WTC11 (cell line): ENCODE measurements around the gene FOCAD. TPM values are rescaled to one million over a fixed set of nuclear protein-coding genes. Genes with fewer than 3 reads are reported as not detected.

Source experiments
- ATAC-seq: fragments of 200-7000 bp; cut with Tn5 transposase; 2 replicates; pipeline ENCODE4 v1.10.0; 2021; ENCODE audit warnings: mild to moderate bottlenecking, moderate library complexity
- CTCF ChIA-PET: fragments of 300-600 bp; sonication (Branson Sonifier 250); formaldehyde crosslinking; loops from one replicate; lab custom pipeline; 2021; ENCODE audit warnings: antibody characterized with exemption; lab: Charles Lee
- POLR2A ChIA-PET: fragments of 350-600 bp; sonication (Branson Sonifier 250); formaldehyde crosslinking; loops from one replicate; lab custom pipeline; 2021; ENCODE audit warnings: antibody characterized with exemption; lab: Charles Lee
- DNase-seq: peaks from one replicate; pipeline ENCODE4 v3.0.0; 2021; ENCODE audit warnings: low spot score
- H3K27ac Mint-ChIP-seq: 2 replicates; pipeline ENCODE4 v1.8.0; 2021; ENCODE audit warnings: mixed read lengths
- H3K27me3 Mint-ChIP-seq: 2 replicates; pipeline ENCODE4 v1.8.0; 2021; ENCODE audit warnings: low read depth, mild to moderate bottlenecking, moderate library complexity, mixed read lengths
- H3K36me3 Mint-ChIP-seq: 2 replicates; pipeline ENCODE4 v1.8.0; 2021; ENCODE audit warnings: mixed read lengths
- H3K4me1 Mint-ChIP-seq: 2 replicates; pipeline ENCODE4 v1.8.0; 2022; ENCODE audit warnings: mixed read lengths
- H3K4me3 Mint-ChIP-seq: 2 replicates; pipeline ENCODE4 v1.8.0; 2021; ENCODE audit warnings: mild to moderate bottlenecking, moderate library complexity, mixed read lengths
- H3K9me3 Mint-ChIP-seq: 2 replicates; pipeline ENCODE4 v1.8.0; 2021; ENCODE audit warnings: mixed read lengths
- ESRRA ChIP-seq: sonication (generic); formaldehyde crosslinking; IDR thresholded peaks from 2 replicates; pipeline ENCODE4 v1.8.1; 2022; ENCODE audit warnings: mild to moderate bottlenecking, missing genetic modification reagents, borderline replicate concordance
- GRHL2 ChIP-seq: fragments of 250-450 bp; sonication (Bioruptor Pico); IDR thresholded peaks from 2 replicates; pipeline ENCODE4 v1.8.0; 2022; ENCODE audit warnings: mild to moderate bottlenecking, moderate library complexity; ENCODE audit not compliant: insufficient replicate concordance, severe bottlenecking
- GTF2I ChIP-seq: fragments of 250-450 bp; sonication (Bioruptor Pico); conservative IDR thresholded peaks from 2 replicates; pipeline ENCODE4 v1.4.0; 2021; ENCODE audit warnings: mild to moderate bottlenecking
- KAT7 ChIP-seq: sonication (generic); formaldehyde crosslinking; IDR thresholded peaks from 2 replicates; pipeline ENCODE4 v1.8.1; 2023; ENCODE audit warnings: missing genetic modification reagents, mild to moderate bottlenecking, borderline replicate concordance
- MXD4 ChIP-seq: fragments of 250-450 bp; sonication (Bioruptor Pico); IDR thresholded peaks from 2 replicates; pipeline ENCODE4 v1.8.0; 2021; ENCODE audit warnings: mild to moderate bottlenecking, moderate library complexity, borderline replicate concordance
- NFATC4 ChIP-seq: fragments of 250-450 bp; sonication (Bioruptor Pico); IDR thresholded peaks from 2 replicates; pipeline ENCODE4 v1.9.0; 2021; ENCODE audit warnings: mild to moderate bottlenecking
- NFYB ChIP-seq: sonication (generic); formaldehyde crosslinking; conservative IDR thresholded peaks from 2 replicates; pipeline ENCODE4 v1.8.0; 2022; ENCODE audit warnings: low read depth, missing genetic modification reagents
- NR2C2 ChIP-seq: sonication (generic); formaldehyde crosslinking; IDR thresholded peaks from 2 replicates; pipeline ENCODE4 v1.8.0; 2022; ENCODE audit warnings: mild to moderate bottlenecking, missing genetic modification reagents
- OVOL2 ChIP-seq: fragments of 250-450 bp; sonication (Bioruptor Pico); IDR thresholded peaks from 2 replicates; pipeline ENCODE4 v1.9.0; 2021; ENCODE audit warnings: mild to moderate bottlenecking, borderline replicate concordance
- TEAD1 ChIP-seq: sonication (generic); formaldehyde crosslinking; IDR thresholded peaks from 2 replicates; pipeline ENCODE4 v1.8.0; 2022; ENCODE audit warnings: mild to moderate bottlenecking, missing genetic modification reagents
- TEAD4 ChIP-seq: sonication (generic); formaldehyde crosslinking; IDR thresholded peaks from 2 replicates; pipeline ENCODE4 v1.8.0; 2022; ENCODE audit warnings: mild to moderate bottlenecking, missing genetic modification reagents
- TP53 ChIP-seq: sonication (generic); formaldehyde crosslinking; IDR thresholded peaks from 2 replicates; pipeline ENCODE4 v1.8.1; 2023; ENCODE audit warnings: mild to moderate bottlenecking, missing genetic modification reagents
- ZNF121 ChIP-seq: sonication (generic); formaldehyde crosslinking; IDR thresholded peaks from 2 replicates; pipeline ENCODE4 v1.8.0; 2023; ENCODE audit warnings: missing genetic modification reagents
- ZNF138 ChIP-seq: sonication (generic); formaldehyde crosslinking; conservative IDR thresholded peaks from 2 replicates; pipeline ENCODE4 v1.8.1; 2022; ENCODE audit warnings: mild to moderate bottlenecking, moderate library complexity, missing genetic modification reagents
- total RNA-seq: library from RNA; stranded (reverse); gene quantifications from 3 replicates; pipeline ENCODE4 v1.2.3, GENCODE V29; 2021
- TF ChIP-seq, protein P1 (sequence below): sonication (generic); formaldehyde crosslinking; IDR thresholded peaks from 2 replicates; pipeline ENCODE4 v1.8.1; 2022; ENCODE audit warnings: low read depth, missing genetic modification reagents, borderline replicate concordance
- TF ChIP-seq, protein P2 (sequence below): sonication (generic); formaldehyde crosslinking; IDR thresholded peaks from 2 replicates; pipeline ENCODE4 v1.8.0; 2022; ENCODE audit warnings: missing genetic modification reagents
- TF ChIP-seq, protein P3 (sequence below): sonication (generic); formaldehyde crosslinking; IDR thresholded peaks from 2 replicates; pipeline ENCODE4 v1.8.0; 2022; ENCODE audit warnings: mild to moderate bottlenecking, missing genetic modification reagents
- TF ChIP-seq, protein P4 (sequence below): fragments of 200-600 bp; IDR thresholded peaks from 2 replicates; pipeline ENCODE4 v1.8.0; 2022; ENCODE audit warnings: antibody characterized with exemption
- TF ChIP-seq, protein P5 (sequence below): sonication (generic); formaldehyde crosslinking; IDR thresholded peaks from 2 replicates; pipeline ENCODE4 v1.8.1; 2023; ENCODE audit warnings: mild to moderate bottlenecking, missing genetic modification reagents
- TF ChIP-seq, protein P6 (sequence below): fragments of 250-450 bp; sonication (Bioruptor Pico); IDR thresholded peaks from 2 replicates; pipeline ENCODE4 v1.9.0; 2021; ENCODE audit warnings: moderate library complexity, mild to moderate bottlenecking, inconsistent platforms, borderline replicate concordance
- TF ChIP-seq, protein P7 (sequence below): sonication (generic); formaldehyde crosslinking; IDR thresholded peaks from 2 replicates; pipeline ENCODE4 v1.8.1; 2023; ENCODE audit warnings: mild to moderate bottlenecking, moderate library complexity, missing genetic modification reagents

Gene FOCAD
- total RNA-seq, 1 experiment from 2014 or later: 34.3 TPM

DNA sequence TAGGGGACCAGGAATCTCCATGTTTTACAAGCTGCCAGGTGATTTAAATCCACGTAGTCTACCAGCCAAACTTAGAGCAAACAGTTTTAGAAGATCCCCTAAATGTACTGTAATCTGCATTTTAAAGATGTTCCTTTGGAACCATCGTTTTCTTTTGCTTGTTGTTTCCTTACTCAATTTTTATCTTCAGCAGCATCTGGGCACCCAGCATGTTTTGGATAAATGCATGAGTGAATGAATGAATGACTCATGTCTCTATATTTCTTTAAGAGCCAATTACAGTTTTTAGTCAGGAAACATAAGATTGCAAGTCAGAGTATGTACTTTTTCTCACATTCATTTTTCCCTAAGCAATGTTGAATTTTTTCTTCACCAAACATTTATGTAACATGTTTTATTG, 224.4 kb downstream of the FOCAD start:
- POLR2A ChIA-PET: no interaction called here
- peaks cover 7% of the 10 kb centered on the region for H3K4me1 Mint-ChIP-seq
- ATAC-seq (no peak), DNase-seq (no peak)
- TF ChIP-seq, protein P1, sequence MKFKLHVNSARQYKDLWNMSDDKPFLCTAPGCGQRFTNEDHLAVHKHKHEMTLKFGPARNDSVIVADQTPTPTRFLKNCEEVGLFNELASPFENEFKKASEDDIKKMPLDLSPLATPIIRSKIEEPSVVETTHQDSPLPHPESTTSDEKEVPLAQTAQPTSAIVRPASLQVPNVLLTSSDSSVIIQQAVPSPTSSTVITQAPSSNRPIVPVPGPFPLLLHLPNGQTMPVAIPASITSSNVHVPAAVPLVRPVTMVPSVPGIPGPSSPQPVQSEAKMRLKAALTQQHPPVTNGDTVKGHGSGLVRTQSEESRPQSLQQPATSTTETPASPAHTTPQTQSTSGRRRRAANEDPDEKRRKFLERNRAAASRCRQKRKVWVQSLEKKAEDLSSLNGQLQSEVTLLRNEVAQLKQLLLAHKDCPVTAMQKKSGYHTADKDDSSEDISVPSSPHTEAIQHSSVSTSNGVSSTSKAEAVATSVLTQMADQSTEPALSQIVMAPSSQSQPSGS: no peak
- TF ChIP-seq NFATC4 (CRISPR knock-in tag) (no peak), ZNF121 (CRISPR knock-in tag) (no peak), GRHL2 (no peak), GTF2I (CRISPR knock-in tag) (no peak), TEAD4 (CRISPR knock-in tag) (no peak), TEAD1 (no peak), KAT7 (CRISPR knock-in tag) (no peak), ESRRA (CRISPR knock-in tag) (no peak), NFYB (CRISPR knock-in tag) (no peak), NR2C2 (CRISPR knock-in tag) (no peak)
- TF ChIP-seq, all 79 proteins: peak for 0
- CTCF ChIA-PET: no interaction called here
- H3K4me3 Mint-ChIP-seq: no peak overlapping the region
- no peaks in the 10 kb centered on the region for H3K9me3 Mint-ChIP-seq
- H3K27ac Mint-ChIP-seq: no peak overlapping the region
- H3K27me3 Mint-ChIP-seq: no peaks in the 10 kb centered on the region
- H3K36me3 Mint-ChIP-seq: no peaks in the 10 kb centered on the region

DNA sequence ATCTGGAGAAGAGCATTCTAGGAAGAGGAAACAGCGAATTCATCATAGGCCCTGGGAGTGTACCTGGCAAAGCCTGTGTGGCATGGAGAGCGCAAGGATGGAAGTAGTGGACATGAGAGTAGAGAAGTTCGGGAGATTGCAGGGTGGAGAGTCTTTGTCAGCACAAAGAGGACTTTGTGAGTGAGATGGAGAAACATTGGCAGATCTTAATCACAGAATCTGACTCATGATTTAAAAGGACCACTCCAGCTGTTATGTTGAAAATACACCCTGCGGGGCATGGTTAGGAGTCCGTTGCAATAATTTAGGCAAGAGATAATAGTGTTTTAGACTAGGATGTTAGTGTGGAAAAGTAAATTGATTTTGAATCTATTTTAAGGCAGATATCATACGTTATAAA, 230.5 kb downstream of the FOCAD start:
- TF ChIP-seq MXD4 (CRISPR knock-in tag): no peak
- no peak for TF ChIP-seq ZNF138 (CRISPR knock-in tag)
- TF ChIP-seq, protein P2, sequence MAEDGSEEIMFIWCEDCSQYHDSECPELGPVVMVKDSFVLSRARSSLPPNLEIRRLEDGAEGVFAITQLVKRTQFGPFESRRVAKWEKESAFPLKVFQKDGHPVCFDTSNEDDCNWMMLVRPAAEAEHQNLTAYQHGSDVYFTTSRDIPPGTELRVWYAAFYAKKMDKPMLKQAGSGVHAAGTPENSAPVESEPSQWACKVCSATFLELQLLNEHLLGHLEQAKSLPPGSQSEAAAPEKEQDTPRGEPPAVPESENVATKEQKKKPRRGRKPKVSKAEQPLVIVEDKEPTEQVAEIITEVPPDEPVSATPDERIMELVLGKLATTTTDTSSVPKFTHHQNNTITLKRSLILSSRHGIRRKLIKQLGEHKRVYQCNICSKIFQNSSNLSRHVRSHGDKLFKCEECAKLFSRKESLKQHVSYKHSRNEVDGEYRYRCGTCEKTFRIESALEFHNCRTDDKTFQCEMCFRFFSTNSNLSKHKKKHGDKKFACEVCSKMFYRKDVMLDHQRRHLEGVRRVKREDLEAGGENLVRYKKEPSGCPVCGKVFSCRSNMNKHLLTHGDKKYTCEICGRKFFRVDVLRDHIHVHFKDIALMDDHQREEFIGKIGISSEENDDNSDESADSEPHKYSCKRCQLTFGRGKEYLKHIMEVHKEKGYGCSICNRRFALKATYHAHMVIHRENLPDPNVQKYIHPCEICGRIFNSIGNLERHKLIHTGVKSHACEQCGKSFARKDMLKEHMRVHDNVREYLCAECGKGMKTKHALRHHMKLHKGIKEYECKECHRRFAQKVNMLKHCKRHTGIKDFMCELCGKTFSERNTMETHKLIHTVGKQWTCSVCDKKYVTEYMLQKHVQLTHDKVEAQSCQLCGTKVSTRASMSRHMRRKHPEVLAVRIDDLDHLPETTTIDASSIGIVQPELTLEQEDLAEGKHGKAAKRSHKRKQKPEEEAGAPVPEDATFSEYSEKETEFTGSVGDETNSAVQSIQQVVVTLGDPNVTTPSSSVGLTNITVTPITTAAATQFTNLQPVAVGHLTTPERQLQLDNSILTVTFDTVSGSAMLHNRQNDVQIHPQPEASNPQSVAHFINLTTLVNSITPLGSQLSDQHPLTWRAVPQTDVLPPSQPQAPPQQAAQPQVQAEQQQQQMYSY (CRISPR knock-in tag): no peak
- TF ChIP-seq, protein P3, sequence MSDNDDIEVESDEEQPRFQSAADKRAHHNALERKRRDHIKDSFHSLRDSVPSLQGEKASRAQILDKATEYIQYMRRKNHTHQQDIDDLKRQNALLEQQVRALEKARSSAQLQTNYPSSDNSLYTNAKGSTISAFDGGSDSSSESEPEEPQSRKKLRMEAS (CRISPR knock-in tag): no peak
- TF ChIP-seq, protein P4, sequence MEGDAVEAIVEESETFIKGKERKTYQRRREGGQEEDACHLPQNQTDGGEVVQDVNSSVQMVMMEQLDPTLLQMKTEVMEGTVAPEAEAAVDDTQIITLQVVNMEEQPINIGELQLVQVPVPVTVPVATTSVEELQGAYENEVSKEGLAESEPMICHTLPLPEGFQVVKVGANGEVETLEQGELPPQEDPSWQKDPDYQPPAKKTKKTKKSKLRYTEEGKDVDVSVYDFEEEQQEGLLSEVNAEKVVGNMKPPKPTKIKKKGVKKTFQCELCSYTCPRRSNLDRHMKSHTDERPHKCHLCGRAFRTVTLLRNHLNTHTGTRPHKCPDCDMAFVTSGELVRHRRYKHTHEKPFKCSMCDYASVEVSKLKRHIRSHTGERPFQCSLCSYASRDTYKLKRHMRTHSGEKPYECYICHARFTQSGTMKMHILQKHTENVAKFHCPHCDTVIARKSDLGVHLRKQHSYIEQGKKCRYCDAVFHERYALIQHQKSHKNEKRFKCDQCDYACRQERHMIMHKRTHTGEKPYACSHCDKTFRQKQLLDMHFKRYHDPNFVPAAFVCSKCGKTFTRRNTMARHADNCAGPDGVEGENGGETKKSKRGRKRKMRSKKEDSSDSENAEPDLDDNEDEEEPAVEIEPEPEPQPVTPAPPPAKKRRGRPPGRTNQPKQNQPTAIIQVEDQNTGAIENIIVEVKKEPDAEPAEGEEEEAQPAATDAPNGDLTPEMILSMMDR: no peak
- TF ChIP-seq TP53 (CRISPR knock-in tag): no peak
- TF ChIP-seq, protein P5, sequence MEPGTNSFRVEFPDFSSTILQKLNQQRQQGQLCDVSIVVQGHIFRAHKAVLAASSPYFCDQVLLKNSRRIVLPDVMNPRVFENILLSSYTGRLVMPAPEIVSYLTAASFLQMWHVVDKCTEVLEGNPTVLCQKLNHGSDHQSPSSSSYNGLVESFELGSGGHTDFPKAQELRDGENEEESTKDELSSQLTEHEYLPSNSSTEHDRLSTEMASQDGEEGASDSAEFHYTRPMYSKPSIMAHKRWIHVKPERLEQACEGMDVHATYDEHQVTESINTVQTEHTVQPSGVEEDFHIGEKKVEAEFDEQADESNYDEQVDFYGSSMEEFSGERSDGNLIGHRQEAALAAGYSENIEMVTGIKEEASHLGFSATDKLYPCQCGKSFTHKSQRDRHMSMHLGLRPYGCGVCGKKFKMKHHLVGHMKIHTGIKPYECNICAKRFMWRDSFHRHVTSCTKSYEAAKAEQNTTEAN (CRISPR knock-in tag): no peak
- TF ChIP-seq, protein P6, sequence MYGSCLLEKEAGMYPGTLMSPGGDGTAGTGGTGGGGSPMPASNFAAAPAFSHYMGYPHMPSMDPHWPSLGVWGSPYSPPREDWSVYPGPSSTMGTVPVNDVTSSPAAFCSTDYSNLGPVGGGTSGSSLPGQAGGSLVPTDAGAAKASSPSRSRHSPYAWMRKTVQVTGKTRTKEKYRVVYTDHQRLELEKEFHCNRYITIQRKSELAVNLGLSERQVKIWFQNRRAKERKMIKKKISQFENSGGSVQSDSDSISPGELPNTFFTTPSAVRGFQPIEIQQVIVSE: no peak
- no peak for TF ChIP-seq OVOL2 (CRISPR knock-in tag)
- TF ChIP-seq, protein P7, sequence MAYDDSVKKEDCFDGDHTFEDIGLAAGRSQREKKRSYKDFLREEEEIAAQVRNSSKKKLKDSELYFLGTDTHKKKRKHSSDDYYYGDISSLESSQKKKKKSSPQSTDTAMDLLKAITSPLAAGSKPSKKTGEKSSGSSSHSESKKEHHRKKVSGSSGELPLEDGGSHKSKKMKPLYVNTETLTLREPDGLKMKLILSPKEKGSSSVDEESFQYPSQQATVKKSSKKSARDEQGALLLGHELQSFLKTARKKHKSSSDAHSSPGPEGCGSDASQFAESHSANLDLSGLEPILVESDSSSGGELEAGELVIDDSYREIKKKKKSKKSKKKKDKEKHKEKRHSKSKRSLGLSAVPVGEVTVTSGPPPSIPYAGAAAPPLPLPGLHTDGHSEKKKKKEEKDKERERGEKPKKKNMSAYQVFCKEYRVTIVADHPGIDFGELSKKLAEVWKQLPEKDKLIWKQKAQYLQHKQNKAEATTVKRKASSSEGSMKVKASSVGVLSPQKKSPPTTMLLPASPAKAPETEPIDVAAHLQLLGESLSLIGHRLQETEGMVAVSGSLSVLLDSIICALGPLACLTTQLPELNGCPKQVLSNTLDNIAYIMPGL (CRISPR knock-in tag): no peak
- Mint-ChIP-seq H3K4me3 (no peak overlapping the region), H3K27ac (no peak overlapping the region), H3K4me1 (peaks cover 7% of the 10 kb centered on the region), H3K36me3 (peaks cover 20% of the 10 kb centered on the region), H3K9me3 (peaks cover 8% of the 10 kb centered on the region), H3K27me3 (no peaks in the 10 kb centered on the region)
- ChIA-PET CTCF (no interaction called here), POLR2A (no interaction called here)
- DNase-seq (no peak), ATAC-seq (no peak)
